Sigmoid colon (tissue), 7 donors: ENCODE measurements around the gene PRICKLE2. TPM values are rescaled to one million over a fixed set of nuclear protein-coding genes. Genes with fewer than 3 reads are reported as not detected.

ENCODE experiments used
- DNase-seq: peaks from one replicate; pipeline ENCODE4 v3.0.0-alpha.2; 2019
- H3K27ac ChIP-seq, 4 donors: fragments of 200-600 bp; sonication (generic); one replicate each; pipeline ENCODE4 v1.5.1; 2016 to 2019; ENCODE audit warnings: mild to moderate bottlenecking in 1 of 4
- H3K27me3 ChIP-seq, 3 donors: fragments of 200-600 bp; sonication (generic); one replicate each; pipeline ENCODE4 v1.5.1; 2019; ENCODE audit warnings: mild to moderate bottlenecking in 1 of 3
- H3K36me3 ChIP-seq, 4 donors: fragments of 200-600 bp; sonication (generic); one replicate each; pipeline ENCODE4 v1.5.1; 2016 to 2019
- H3K4me1 ChIP-seq, 4 donors: fragments of 200-600 bp; sonication (generic); one replicate each; pipeline ENCODE4 v1.5.1; 2017 to 2019
- H3K4me3 ChIP-seq, 4 donors: fragments of 200-600 bp; sonication (generic); one replicate each; pipeline ENCODE4 v1.5.1; 2017 to 2019; ENCODE audit warnings: mild to moderate bottlenecking in 2 of 4, moderate library complexity in 1 of 4
- H3K9me3 ChIP-seq, 4 donors: fragments of 200-600 bp in 3 of 4; sonication (generic) in 3 of 4; one replicate each; pipeline versions ENCODE4 v1.5.1 to v1.6.1; 2013 to 2019
- CTCF ChIP-seq, 4 experiments: fragments of 450-650 bp in 3 of 4; fragments of 200-600 bp in 1 of 4; IDR thresholded peaks; one replicate each; pipeline ENCODE4 v1.5.1; 2016 to 2019; ENCODE audit warnings: antibody characterized with exemption in 4 of 4, mild to moderate bottlenecking in 3 of 4, moderate library complexity in 2 of 4
- EP300 ChIP-seq, 4 donors: sonication (generic); formaldehyde crosslinking; IDR thresholded peaks; one replicate each; pipeline ENCODE4 v1.6.1; 2017; ENCODE audit warnings: antibody characterized with exemption in 4 of 4
- POLR2A ChIP-seq, 2 donors: fragments of 450-650 bp; IDR thresholded peaks; one replicate each; pipeline ENCODE4 v1.6.1; 2016; ENCODE audit warnings: antibody characterized with exemption in 2 of 2, mild to moderate bottlenecking in 2 of 2, moderate library complexity in 2 of 2
- POLR2AphosphoS5 ChIP-seq, 4 donors: sonication (generic); formaldehyde crosslinking; IDR thresholded peaks; one replicate each; pipeline ENCODE4 v1.6.1; 2017; ENCODE audit warnings: antibody characterized with exemption in 4 of 4
- WGBS, 2 donors: extraction: QIAGEN DNeasy Blood & Tissue Kit; methylation state at CpG; one replicate each; pipeline ENCODE4 v1.1.7; 2013; 5-methylcytosine and 5-hydroxymethylcytosine counted together
- intact Hi-C: fragments of 100-400 bp; cut with DNase I; formaldehyde crosslinking; loops from one replicate; pipeline ENCODE4 v1.15.1; 2023
- polyA plus RNA-seq, 3 donors: library from polyadenylated mRNA; stranded (reverse); fragments of 200-250 nt; gene quantifications; one replicate each; pipeline ENCODE4 v1.2.3, GENCODE V29; 2013
- total RNA-seq, 4 donors: library from RNA; depleted of rRNA; stranded (reverse); fragments of >200 nt; gene quantifications; one replicate each; pipeline ENCODE4 v1.1.0, GENCODE V29; 2016
- donor health status: healthy with polysubstance abuse.
- donor health status: Bipolar disorder and iron deficiency.
- donor health status: healthy.

Gene PRICKLE2
- total and polyA plus RNA-seq, 7 donors = 0.69 to 96.7 (median 61.1) TPM

GRCh38 chr3:64053117-64053516, 172.1 kb downstream of the PRICKLE2 start:
- intact Hi-C loops = no loop called here
- TF ChIP-seq CTCF (IDR thresholded peaks at IDR 0.05) (no peak), EP300 (IDR thresholded peaks at IDR 0.05) (no peak), POLR2A (IDR thresholded peaks at IDR 0.05) (no peak)
- Histone ChIP-seq H3K27ac (no peak overlapping the region), H3K27me3 (no peaks in the 10 kb centered on the region), H3K4me3 (no peak overlapping the region), H3K9me3 (no peaks in the 10 kb centered on the region), H3K4me1 (peaks cover 0 to 2% (median 0%) of the 10 kb centered on the region in 4 donors), H3K36me3 (no peaks in the 10 kb centered on the region)
- no peak for DNase-seq

GRCh38 chr3:64049832-64050231, 175.4 kb downstream of the PRICKLE2 start:
- H3K27ac ChIP-seq = no peak overlapping the region
- no peaks in the 10 kb centered on the region for H3K36me3 ChIP-seq
- 86 to 89% methylated on average over 4 of the region's 4 CpGs for WGBS, 2 donors
- no peak overlapping the region for H3K4me3 ChIP-seq
- TF ChIP-seq POLR2A (IDR thresholded peaks at IDR 0.05) (no peak), CTCF (IDR thresholded peaks at IDR 0.05) (no peak), POLR2AphosphoS5 (IDR thresholded peaks at IDR 0.05) (no peak), EP300 (IDR thresholded peaks at IDR 0.05) (no peak)
- DNase-seq = no peak
- no peaks in the 10 kb centered on the region for H3K27me3 ChIP-seq
- H3K4me1 ChIP-seq = peaks cover 0 to 5% (median 0%) of the 10 kb centered on the region in 4 donors
- no peaks in the 10 kb centered on the region for H3K9me3 ChIP-seq
- intact Hi-C loops = no loop called here

- TF ChIP-seq POLR2AphosphoS5 (IDR thresholded peaks at IDR 0.05) = no peak
- H3K9me3 ChIP-seq = no peaks in the 10 kb centered on the region
- H3K27me3 ChIP-seq = no peaks in the 10 kb centered on the region
- intact Hi-C loops = no loop called here
- DNase-seq = no peak
- H3K27ac ChIP-seq = no peak overlapping the region
- H3K4me1 ChIP-seq = peaks cover 0 to 5% (median 0%) of the 10 kb centered on the region in 4 donors
- no peaks in the 10 kb centered on the region for H3K36me3 ChIP-seq
- no peak overlapping the region for H3K4me3 ChIP-seq
- 76 to 80% methylated on average over 3 of the region's 3 CpGs for WGBS, 2 donors
These were observed 176.1 kb downstream of the PRICKLE2 start for GRCh38 chr3:64049136-64049535.

GRCh38 chr3:64048631-64049061, 176.6 kb downstream of the PRICKLE2 start:
- Histone ChIP-seq H3K36me3 (no peaks in the 10 kb centered on the region), H3K27me3 (no peaks in the 10 kb centered on the region), H3K27ac (no peak overlapping the region), H3K4me1 (peaks cover 0 to 5% (median 0%) of the 10 kb centered on the region in 4 donors), H3K9me3 (no peaks in the 10 kb centered on the region), H3K4me3 (no peak overlapping the region)
- no peak for DNase-seq
- intact Hi-C loops = no loop called here
- WGBS, 2 donors = 35 to 56% methylated on average over 3 of the region's 3 CpGs
- no peak for TF ChIP-seq CTCF (IDR thresholded peaks at IDR 0.05)
- no peak for TF ChIP-seq EP300 (IDR thresholded peaks at IDR 0.05)
- TF ChIP-seq POLR2A (IDR thresholded peaks at IDR 0.05) = no peak
- no peak for TF ChIP-seq POLR2AphosphoS5 (IDR thresholded peaks at IDR 0.05)

- no peak for DNase-seq
- H3K9me3 ChIP-seq = no peaks in the 10 kb centered on the region
- H3K4me1 ChIP-seq = peaks cover 0 to 5% (median 0%) of the 10 kb centered on the region in 4 donors
- intact Hi-C loops = no loop called here
- H3K27me3 ChIP-seq = no peaks in the 10 kb centered on the region
- TF ChIP-seq POLR2AphosphoS5 (IDR thresholded peaks at IDR 0.05) (no peak), CTCF (IDR thresholded peaks at IDR 0.05) (no peak), EP300 (IDR thresholded peaks at IDR 0.05) (no peak), POLR2A (IDR thresholded peaks at IDR 0.05) (no peak)
- no peaks in the 10 kb centered on the region for H3K36me3 ChIP-seq
- 81 to 91% methylated on average over 7 of the region's 7 CpGs for WGBS, 2 donors
- peak overlapping the region in 1 of 4 donors; percentile 21 for H3K27ac ChIP-seq
- H3K4me3 ChIP-seq = no peak overlapping the region
These were observed 177.5 kb downstream of the PRICKLE2 start for GRCh38 chr3:64047787-64048186.
